Measurements from ENCODE around the gene SOCS3.
"Not testable (repeated sequence)": the region's sequence is repeated elsewhere in the genome, so short reads cannot be mapped to it uniquely, and the experiment has no call there.

Gene SOCS3

GRCh38 chr17:78329263-78330059 lies 30.4 kb downstream of the SOCS3 start:
- no peak for DNase-seq (ENCODE audit: low spot score)

GRCh38 chr17:78327880-78328279 lies 32.0 kb downstream of the SOCS3 start:
- no peak for DNase-seq (ENCODE audit: low spot score)

- DNase-seq (ENCODE audit: low spot score): no peak
Measured at GRCh38 chr17:78325076-78325687, 34.7 kb downstream of the SOCS3 start.

GRCh38 chr17:78324391-78325075 lies 35.3 kb downstream of the SOCS3 start:
- DNase-seq (ENCODE audit: low spot score): peak; percentile 62

GRCh38 chr17:78323826-78324390 lies 36.0 kb downstream of the SOCS3 start:
- no peak for DNase-seq (ENCODE audit: low spot score)

- DNase-seq (ENCODE audit: low spot score): no peak
Measured at GRCh38 chr17:78322858-78323455, 36.9 kb downstream of the SOCS3 start.

GRCh38 chr17:78322327-78322857 lies 37.5 kb downstream of the SOCS3 start:
- no peak for DNase-seq (ENCODE audit: low spot score)

GRCh38 chr17:78318843-78319242 lies 41.0 kb downstream of the SOCS3 start:
- DNase-seq (ENCODE audit: low spot score): no peak

- no peak for DNase-seq (ENCODE audit: low spot score)
Measured at GRCh38 chr17:78318407-78318806, 41.5 kb downstream of the SOCS3 start.

GRCh38 chr17:78317794-78318400 lies 42.0 kb downstream of the SOCS3 start:
- DNase-seq (ENCODE audit: low spot score): no peak

- DNase-seq (ENCODE audit: low spot score): no peak
Measured at GRCh38 chr17:78316867-78317789, 42.7 kb downstream of the SOCS3 start.

GRCh38 chr17:78316115-78316866 lies 43.6 kb downstream of the SOCS3 start:
- DNase-seq (ENCODE audit: low spot score): no peak

GRCh38 chr17:78315355-78316114 lies 44.3 kb downstream of the SOCS3 start:
- DNase-seq (ENCODE audit: low spot score): no peak

GRCh38 chr17:78314683-78315354 lies 45.1 kb downstream of the SOCS3 start:
- DNase-seq (ENCODE audit: low spot score): no peak

- DNase-seq (ENCODE audit: low spot score): no peak
Measured at GRCh38 chr17:78313735-78314648, 45.9 kb downstream of the SOCS3 start.

GRCh38 chr17:78309659-78310255 lies 50.1 kb downstream of the SOCS3 start:
- not testable (repeated sequence) for DNase-seq (ENCODE audit: low spot score)

All from pons (tissue), 1 donor.